Activated T-helper 1 cell treated with anti-CD3 and anti-CD28 coated beads, Interleukin-2, amount 50 U/mL, for 16 hours (primary cell): Measurements from ENCODE around the gene CCDC88B.

Experiments
- DNase-seq, 2 donors: peaks; one replicate each; pipeline ENCODE4 v3.0.0-alpha.2; 2020; ENCODE audit warnings: low read depth in 1 of 2, low spot score in 1 of 2

The CCDC88B gene

DNA sequence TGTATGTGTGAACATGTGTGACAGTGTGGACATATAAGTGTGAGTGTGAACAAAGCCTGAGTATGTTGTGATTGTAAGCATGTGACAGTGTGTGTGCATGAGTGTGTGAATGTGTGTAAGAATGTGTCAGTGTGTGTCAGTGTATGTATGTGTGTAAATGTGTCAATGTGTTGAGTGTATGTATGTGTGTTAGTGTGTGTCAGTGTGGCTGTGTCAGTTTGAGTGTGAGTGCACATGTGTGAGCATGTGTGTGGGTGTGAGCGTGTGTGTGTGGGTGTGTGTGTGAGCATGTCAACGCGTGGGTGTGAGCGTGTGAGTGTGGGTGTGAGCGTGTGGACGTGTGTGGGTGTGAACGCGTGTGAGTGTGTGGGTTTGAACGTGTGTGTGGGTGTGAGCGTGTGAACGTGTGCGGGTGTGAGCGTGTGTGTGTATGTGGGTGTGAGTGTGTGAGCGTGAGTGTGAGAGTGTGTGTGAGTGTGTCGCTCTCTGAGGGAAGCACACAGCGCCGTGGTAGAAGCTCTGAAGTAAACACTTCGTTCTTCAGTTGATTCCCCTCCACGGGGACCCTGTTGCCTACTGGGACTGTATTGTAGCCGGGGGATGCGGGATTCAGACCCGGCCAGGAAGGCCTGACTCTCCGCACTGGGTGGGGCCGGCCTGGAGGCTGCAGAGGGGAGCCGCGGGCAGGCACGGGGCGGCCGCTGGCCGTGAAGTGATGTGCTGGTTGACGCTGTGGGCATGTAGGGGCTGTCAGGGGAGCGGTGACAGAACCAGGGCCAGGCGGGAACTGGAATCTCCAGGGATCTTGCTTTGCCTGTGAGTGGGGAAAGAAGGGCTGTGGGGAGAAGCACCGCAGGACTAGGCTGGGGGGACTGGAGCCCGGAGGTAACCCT lies 40.1 kb downstream of the CCDC88B start:
- no peak for DNase-seq

DNA sequence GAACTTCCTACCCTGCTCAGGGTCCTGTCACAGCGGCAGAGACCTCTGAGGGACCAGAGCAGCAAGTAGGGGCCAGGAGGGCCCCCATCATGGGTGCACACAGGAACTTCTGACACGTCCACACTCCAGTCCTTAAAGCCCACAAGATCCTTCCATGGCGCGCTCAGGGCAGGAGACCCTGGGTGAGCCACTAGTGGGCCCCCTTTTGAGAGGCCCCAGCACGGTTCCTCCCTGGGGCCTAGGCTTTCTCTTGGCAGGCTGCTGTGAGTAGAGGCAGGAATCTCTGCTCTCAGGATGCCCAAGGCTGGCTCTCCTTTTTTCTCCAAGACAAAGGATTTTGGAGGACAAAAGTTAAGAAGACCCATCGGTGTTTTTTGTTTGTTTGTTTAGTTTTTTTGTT lies 41.3 kb downstream of the CCDC88B start:
- no peak for DNase-seq

DNA sequence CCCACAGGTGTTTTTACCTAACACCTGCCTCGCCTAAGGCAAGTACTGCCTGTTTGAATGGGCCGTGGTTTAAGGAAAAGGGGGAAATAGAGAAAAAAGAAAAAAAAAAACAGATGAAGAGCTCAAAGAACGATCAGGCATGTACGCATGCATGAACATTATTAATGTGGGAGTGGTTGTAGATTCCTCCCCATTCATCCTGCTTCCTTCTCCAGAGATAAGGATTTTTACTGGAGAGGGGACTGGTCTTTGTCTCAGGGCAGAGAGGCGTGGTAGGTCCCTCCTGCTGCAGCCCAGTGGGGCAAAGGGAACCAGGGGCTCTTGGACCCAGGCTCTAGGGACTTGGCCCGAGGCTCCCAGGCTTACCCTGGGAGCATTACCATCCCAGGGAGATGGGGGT lies 42.0 kb downstream of the CCDC88B start:
- DNase-seq: no peak

DNA sequence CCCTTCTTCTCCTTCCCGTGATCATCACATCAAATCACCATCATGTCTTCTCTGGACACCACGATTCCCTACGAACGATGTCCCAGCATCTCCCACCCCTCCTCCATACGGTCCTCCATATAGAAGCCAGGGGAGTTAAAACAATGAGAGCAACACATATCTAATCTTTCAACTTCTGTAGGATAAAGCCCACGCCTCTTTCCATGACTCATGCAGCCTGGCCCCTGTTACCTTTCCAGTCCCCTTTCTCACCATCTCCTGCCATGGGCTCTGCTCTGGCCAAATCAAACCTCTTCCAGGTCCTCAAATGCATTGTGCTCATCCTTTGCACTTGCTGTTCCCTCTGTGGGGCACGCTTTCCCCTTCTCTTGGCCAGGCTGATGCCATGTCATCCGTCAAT lies 42.6 kb downstream of the CCDC88B start:
- no peak for DNase-seq

DNA sequence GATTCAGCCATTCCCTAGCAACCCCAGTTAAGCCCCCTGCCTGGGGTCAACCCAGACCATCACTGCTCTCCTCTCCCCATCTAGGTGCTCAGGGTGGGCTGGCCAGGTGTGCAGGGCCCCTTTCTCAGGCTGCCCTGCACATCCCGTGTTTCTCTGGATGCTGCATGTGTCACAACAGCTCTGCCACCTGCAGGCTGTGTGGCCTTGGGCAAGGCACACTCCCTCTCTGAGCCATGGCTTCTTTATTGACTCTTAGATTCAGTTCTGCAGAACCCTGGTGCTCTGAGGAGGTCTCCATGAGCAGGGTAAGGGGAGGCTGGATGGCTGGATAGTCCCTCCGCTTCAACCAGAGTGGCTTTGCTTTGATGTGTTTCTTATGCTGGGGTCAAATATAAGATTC lies 43.6 kb downstream of the CCDC88B start:
- no peak for DNase-seq

DNA sequence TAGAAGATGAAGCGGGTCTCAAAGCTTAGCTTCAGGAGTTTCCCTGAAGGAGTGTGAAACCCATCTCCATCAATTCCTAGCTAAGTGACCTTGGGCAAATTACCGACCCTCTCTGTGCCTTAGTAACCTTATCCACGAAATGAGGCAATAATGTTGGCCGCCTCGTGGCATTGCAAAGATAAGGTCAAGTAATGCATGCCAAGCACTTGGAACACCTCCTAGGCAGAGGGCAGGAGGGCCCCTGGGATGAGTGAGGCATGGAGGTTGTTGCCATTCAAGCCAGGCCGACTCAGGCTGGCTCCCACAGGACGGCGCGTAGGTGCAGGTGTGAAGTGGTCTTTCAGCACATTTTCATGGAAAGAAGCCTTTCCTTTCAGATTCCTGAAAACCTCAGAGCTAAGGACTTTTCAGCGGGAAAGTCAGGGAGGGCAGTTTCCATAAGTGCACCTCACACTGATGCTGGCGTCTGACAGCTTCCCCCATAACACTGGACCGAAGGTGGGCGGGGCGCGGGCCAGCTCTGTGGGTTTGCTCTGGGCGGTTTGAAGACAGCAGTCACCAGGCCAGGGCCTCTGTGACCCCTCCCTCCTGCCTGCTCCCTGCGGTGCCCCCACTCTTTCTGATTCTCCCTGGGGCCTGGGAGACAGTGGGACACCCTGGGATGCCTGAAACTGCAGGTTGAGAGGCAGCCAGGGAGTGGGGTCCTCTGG lies 44.2 kb downstream of the CCDC88B start:
- no peak for DNase-seq

DNA sequence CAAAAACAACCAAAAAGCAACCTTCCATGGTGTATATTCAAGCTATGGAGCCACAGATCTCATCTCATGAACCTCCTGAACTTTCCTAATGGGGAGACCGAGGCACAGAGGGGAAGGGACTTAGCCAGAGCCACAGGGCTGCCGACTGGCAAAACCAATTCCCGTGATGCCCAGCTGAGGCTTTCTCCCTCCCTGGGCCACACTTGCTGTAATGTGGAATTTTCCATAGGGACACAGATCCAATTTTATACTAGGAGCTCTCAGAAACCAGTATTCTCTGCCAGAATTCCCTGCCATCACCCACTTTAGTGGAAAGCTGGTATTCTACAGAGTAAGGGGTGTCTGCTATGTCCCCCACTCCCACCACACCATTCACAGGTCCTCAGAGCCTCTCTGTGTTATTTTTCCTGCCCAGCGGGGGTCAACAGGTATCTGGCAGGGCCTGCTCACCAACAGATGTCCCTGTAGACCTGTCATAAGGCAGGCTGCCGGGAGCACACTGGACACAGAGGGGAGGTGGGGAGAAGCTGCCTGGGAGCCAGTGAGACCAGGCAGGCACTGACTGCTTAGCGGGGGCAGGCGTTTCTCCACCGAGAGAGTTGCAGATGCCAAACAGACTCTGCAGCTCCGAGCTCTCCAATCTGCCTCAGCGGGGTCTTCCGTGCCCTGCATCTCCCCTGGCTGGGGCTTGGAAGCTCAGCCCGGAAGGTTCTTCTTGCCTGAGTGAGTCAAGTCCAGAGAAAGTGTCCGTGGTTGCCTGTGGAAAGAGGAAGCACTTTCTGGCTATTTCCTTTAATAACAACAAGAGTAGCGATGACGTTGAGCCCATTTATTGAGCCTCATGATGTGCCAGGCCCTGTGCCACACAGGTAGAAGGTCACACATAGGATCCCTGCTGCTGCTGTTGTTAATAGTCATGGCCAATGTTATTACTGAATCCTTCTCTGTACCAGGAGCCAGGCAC lies 45.3 kb downstream of the CCDC88B start:
- no peak for DNase-seq

DNA sequence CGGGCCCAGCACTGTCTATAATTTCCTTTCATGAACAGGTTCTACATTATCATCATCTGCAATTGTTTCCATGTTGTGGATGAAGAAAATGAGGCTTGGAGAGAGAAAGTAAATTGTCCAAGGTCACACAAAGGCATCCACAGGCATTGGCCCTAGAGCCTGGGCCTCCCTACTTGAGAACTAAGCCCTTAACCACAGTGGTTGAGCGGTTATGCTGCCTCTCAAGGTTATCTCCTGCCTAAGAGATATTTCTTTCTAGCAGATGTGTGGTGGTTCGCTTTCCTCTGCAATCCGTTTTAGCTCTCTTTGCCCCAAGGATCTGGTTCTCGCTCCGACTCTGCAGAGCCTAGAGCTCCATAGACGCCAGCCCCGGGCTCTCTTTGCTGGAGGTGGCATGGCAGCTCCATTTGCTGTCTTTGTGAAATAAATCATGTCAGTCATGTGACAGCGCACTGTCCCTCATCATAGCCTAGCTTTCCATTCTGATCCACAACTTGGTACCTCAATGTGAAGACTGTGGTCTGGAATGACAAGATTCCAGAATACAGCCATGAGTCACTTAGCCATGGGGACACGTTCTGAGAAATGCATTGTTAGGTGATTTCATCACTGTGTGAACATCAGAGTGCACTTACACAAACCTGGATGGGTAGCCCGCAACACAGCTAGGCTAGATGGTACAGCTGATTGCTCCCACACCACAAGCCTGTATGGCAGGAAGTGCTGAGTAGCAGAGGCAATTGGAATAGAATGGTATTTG lies 46.1 kb downstream of the CCDC88B start:
- no peak for DNase-seq

DNA sequence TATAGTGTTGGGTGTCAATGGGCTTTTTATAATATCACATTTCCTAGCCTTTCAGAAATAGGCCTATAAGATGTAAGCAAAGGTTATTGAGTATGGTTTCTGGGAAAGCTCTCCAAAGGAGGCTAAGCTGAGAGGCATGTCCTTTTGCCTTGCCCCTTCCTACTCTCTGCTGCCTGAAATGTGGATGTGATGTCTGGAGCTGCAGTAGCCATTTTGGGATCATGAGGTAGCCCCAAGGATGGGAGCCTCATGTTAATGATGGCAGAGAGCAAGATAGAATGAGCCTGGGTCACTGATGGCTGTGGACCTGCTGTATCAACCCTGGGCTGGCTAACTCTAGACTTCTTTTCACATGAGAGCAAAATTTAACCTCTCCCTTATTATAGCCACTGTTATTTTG lies 47.9 kb downstream of the CCDC88B start:
- no peak for DNase-seq

DNA sequence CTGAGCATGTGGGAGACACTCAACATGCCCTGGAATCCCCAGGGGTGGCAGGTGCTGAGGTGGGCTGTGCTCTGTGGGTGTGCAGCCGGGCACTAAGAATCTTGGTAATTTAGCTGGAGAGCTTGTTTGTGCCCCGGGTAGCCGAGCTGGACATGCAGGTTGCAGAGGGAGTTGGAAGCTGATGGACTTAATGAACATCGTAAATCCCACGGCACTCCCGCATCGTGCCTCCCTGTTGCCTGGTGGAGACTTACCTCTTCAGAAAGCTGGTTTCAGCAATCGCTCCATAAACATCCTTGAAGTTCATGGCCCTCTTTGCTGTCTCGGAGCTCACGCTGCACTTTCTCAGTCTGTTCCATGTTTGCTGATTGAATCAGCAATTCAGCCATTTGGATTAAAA lies 48.9 kb downstream of the CCDC88B start:
- DNase-seq: no peak

DNA sequence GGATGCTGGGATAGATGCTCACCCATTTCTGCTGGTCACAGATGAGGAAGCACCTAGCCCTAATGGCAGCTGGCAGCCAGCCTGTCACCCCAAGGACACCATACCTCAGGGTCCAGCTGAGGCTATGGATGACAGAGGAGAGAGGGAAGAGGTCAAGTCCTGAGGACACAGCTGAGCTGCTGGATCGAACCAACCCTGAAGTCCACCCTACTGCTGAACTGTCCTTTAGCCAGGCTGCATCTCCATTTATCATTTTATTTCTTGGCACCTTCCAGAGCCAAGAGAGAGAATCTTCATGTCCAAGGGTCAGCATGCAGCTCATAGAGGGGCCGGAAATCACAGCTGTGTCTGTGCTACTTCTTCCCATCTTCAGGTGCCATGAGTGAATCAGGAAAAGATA lies 49.8 kb downstream of the CCDC88B start:
- no peak for DNase-seq

DNA sequence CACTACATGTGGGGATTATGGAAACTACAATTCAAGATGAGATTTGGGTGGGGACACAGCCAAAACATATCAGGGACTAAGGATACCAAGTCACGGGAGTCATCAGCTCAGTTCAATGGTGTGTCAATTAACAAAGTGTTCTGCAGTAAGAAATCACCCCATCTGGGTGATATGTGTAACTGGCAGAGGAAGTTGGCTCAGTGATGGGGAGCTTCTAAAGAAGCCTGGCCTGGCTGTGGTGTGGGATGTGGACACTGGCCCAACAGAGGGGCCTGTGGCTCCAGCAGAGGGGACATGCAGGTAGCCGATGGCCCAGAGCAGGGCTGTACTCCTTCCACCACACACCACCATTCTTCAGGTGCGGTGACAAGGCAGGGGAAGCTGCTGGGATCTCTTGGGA lies 50.6 kb downstream of the CCDC88B start:
- no peak for DNase-seq

DNA sequence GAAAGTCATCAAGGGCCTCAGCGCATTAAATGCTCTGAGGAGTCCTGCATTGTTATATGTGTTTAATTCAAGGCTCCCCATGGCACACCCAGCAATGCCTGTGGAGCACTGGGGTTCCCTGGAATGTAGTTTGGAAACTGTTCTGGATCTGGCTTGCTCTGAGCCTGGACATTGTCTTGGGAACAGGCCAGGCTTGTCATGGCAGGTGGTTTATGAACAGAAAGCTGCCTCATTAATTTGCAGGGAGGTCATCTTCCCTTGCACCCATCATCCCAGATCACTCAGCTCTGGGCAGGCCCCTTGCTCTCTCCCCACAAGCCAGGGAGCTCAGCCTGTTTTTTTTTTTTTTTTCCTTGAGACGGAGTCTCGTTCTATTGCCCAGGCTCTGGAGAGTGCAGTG lies 51.8 kb downstream of the CCDC88B start:
- DNase-seq: no peak

DNA sequence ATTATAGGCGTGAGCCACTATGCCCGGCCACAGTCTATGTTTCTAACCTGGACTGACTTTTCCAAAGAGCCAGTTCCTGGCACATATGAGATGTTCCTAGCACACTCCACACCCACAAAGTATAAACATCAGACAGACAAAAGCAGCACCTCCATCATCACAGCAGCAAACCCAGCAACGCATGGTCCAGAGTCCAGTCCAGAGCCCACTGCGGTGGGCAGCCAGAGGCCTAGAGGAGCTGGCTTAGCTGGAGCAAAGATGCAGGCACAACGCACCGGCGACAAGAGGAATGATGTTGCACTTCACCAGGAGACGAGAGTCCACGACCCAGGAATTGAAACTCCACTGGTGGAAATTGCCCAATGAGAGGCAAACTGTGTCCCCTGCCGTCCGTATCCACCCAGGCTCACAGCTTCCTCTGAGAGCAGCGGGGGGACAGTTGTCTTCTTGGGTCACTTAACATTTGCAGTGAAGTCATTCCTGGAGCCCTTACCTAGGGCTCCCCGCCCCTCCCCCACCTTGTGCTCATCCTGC lies 55.6 kb downstream of the CCDC88B start:
- no peak for DNase-seq

DNA sequence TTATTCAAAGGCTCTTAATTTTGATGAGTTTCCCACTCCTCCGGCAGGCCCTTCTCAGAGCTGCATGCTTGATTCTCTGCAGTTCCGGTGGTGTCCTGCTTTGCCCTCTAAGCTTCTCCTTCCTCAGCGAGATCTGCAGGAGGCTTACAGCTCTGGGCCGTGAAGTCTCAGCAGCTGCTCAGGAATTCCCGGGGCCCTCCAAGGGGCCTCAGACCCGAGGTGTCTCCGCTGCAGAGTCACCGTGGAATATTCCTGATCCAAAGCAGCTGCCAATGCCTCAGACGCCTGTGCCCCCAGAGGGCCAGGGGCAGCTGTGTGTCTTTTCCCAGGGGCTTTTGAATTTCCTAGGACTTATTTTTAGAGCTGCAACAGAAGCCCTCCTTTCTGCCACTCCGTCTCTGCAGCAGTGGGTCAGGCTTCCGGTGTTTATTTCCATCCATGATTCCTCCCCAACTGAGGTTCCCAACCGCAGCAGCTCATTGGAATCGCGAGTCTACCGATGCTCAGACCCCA lies 56.1 kb downstream of the CCDC88B start:
- no peak for DNase-seq

DNA sequence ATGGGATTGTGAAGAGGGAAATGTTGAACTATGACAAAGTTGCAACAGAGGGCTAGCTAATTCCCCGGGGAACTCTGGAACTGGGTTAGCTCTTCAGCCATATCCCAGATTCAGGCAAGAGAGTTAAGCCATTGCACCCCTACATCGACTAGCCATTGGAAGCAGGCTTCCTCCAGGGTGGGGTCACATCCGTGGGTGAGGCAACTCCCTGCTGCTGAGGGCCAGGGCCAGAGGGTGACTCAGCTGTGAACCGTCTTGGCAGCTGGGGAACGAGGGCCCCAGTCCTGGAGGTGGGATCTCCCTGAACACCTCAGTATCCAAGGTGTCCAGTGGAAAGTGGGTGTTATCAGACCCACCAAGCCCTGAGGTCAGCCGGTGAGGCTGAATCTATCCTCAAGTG lies 60.1 kb downstream of the CCDC88B start:
- DNase-seq: no peak

DNA sequence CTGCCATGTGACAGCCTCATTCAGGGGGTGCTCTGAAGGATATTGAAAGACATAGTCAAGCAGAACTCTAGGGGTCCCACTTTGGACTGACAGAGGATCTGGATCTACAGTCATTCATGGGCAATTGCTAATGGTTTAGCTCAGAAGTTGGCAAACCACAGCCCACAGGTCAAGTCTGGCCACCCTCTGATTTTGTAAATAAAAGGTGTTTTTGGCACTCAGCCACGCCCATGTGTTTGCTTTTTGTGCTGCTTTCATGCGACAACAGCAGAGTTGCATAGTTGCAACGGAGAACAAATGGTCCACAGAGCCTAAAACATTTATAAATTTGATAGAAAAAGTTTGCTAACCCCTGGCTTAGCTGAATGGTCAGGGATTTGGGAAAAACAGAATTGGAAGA lies 60.7 kb downstream of the CCDC88B start:
- no peak for DNase-seq

DNA sequence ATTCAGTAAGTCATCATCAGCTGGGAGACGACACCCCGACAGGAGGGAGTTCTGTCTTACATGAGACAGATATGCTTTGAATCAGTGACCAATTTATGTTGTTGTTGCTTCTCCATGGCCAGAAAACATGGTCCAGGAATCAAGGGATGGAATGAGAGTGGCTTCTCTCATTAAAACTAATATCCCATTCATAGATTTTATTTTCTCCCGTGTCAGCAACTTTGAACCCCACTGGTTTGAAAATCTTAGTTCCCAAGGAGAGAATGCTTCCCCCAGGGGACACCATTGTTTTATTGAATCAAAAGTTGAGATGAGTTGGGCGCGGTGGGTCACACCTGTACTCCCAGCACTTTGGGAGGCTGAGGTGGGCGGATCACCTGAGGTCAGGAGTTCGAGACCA lies 61.8 kb downstream of the CCDC88B start:
- no peak for DNase-seq

DNA sequence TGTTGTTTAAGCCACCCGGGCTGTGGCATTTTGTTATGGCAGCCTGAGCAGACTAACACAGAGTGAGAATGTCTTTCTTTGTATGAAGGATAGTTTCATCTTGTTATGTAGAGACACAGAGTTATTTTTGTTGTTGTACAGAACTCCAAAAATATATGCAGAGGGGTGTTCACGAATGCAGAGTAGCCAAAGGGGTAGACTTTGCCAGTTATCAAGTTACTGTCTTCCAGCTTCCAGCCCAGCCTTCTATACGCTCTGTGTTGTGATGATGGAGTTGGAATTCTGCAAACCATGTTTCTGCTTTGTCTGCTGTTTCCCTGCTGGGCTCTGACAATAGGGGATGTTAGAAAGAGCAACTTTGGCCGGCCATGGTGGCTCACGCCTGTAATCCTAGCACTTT lies 63.1 kb downstream of the CCDC88B start:
- no peak for DNase-seq

DNA sequence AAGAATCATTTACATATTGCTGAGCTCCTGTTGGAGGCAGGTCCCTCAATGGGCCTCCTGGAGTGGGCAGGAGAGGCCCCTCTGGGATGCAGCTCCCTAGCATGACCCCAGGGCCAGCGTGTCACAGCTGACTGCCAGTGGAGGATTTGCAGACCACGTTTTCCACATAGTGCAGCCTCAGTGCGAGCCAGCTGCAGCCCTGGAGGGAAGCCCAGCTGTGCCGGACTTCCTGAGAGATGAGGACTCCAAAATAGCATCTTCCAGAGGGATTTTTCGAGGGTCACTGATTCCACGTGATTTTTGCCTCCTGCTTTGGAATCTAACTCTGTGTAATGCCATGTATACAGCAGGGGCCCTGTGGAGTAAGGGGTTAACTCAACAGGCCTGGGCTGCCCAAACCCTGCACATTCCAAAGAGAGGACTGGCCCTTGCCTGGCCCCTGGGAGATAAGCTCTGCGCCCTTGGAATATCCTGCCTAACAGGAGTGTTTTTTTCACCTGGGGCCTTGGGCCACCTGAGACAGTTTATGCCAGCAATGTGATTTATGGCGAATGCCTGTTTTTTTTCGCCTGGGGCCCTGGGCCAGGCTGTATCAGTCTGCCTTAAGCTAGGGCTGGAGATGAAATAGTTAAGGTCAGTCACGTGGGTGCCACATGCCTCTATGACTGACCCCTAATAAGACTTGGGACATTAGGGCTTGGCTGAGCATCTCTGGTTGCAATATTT lies 66.4 kb downstream of the CCDC88B start:
- no peak for DNase-seq
